WTC11 (cell line): ENCODE data around the gene TFEB.

Experiments used
- CBFB ChIP-seq: sonication (generic); formaldehyde crosslinking; IDR thresholded peaks from 2 replicates; pipeline ENCODE4 v1.8.1; 2022; ENCODE audit warnings: mild to moderate bottlenecking, low read depth, missing genetic modification reagents
- CTCF ChIP-seq: fragments of 200-600 bp; IDR thresholded peaks from 2 replicates; pipeline ENCODE4 v1.8.0; 2022; ENCODE audit warnings: antibody characterized with exemption
- E2F1 ChIP-seq: sonication (generic); formaldehyde crosslinking; IDR thresholded peaks from 2 replicates; pipeline ENCODE4 v1.8.0; 2022; ENCODE audit warnings: mild to moderate bottlenecking, missing genetic modification reagents
- EMX1 ChIP-seq: fragments of 250-450 bp; sonication (Bioruptor Pico); IDR thresholded peaks from 2 replicates; pipeline ENCODE4 v1.8.0; 2021; ENCODE audit warnings: mild to moderate bottlenecking
- FOXP4 ChIP-seq: sonication (generic); formaldehyde crosslinking; IDR thresholded peaks from 2 replicates; pipeline ENCODE4 v1.8.0; 2022; ENCODE audit warnings: mild to moderate bottlenecking, missing genetic modification reagents
- HMGXB4 ChIP-seq: sonication (generic); formaldehyde crosslinking; IDR thresholded peaks from 2 replicates; pipeline ENCODE4 v1.8.1; 2023; ENCODE audit warnings: mild to moderate bottlenecking, moderate library complexity, missing genetic modification reagents
- IRF1 ChIP-seq: sonication (generic); formaldehyde crosslinking; IDR thresholded peaks from 2 replicates; pipeline ENCODE4 v1.8.0; 2023; ENCODE audit warnings: missing genetic modification reagents
- JUN ChIP-seq: sonication (generic); formaldehyde crosslinking; IDR thresholded peaks from 2 replicates; pipeline ENCODE4 v1.8.0; 2023; ENCODE audit warnings: mild to moderate bottlenecking, missing genetic modification reagents
- KAT7 ChIP-seq: sonication (generic); formaldehyde crosslinking; IDR thresholded peaks from 2 replicates; pipeline ENCODE4 v1.8.1; 2023; ENCODE audit warnings: missing genetic modification reagents, mild to moderate bottlenecking, borderline replicate concordance
- MXD4 ChIP-seq: fragments of 250-450 bp; sonication (Bioruptor Pico); IDR thresholded peaks from 2 replicates; pipeline ENCODE4 v1.8.0; 2021; ENCODE audit warnings: mild to moderate bottlenecking, moderate library complexity, borderline replicate concordance
- NFE2L1 ChIP-seq: sonication (generic); formaldehyde crosslinking; IDR thresholded peaks from 2 replicates; pipeline ENCODE4 v1.8.1; 2023; ENCODE audit warnings: missing genetic modification reagents
- ZBTB21 ChIP-seq: sonication (generic); formaldehyde crosslinking; IDR thresholded peaks from 2 replicates; pipeline ENCODE4 v1.8.1; 2023; ENCODE audit warnings: mild to moderate bottlenecking, missing genetic modification reagents, borderline replicate concordance
- ZNF121 ChIP-seq: sonication (generic); formaldehyde crosslinking; IDR thresholded peaks from 2 replicates; pipeline ENCODE4 v1.8.0; 2023; ENCODE audit warnings: missing genetic modification reagents

- no peak for TF ChIP-seq NFE2L1
- TF ChIP-seq CTCF = no peak
- no peak for TF ChIP-seq EMX1 (CRISPR knock-in tag)
- no peak for TF ChIP-seq E2F1 (CRISPR knock-in tag)
- no peak for TF ChIP-seq HMGXB4 (CRISPR knock-in tag)
- TF ChIP-seq MXD4 = no peak
- no peak for TF ChIP-seq KAT7 (CRISPR knock-in tag)
- no peak for TF ChIP-seq JUN (CRISPR knock-in tag)
- no peak for TF ChIP-seq ZNF121 (CRISPR knock-in tag)
- TF ChIP-seq ZBTB21 = no peak
- TF ChIP-seq FOXP4 (CRISPR knock-in tag) = no peak
- TF ChIP-seq CBFB (CRISPR knock-in tag) = no peak
- TF ChIP-seq IRF1 (CRISPR knock-in tag) = no peak
These were observed 88.3 kb downstream of the TFEB start for GRCh38 chr6:41647061-41647511.
